Mammary epithelial cell (primary cell): ENCODE measurements around the gene ING2.

Experiments used
- EZH2 ChIP-seq: IDR thresholded peaks from 2 replicates; pipeline ENCODE4 v1.6.1; 2012; ENCODE audit warnings: low read length, inconsistent platforms, borderline replicate concordance
- TF ChIP-seq, protein P1 (sequence below), 2 donors: IDR thresholded peaks in 1 of 2; conservative IDR thresholded peaks in 1 of 2; 2 replicates each; pipeline ENCODE4 v1.5.1; 2011 to 2012; ENCODE audit warnings: inconsistent platforms in 2 of 2, low read length in 2 of 2, mild to moderate bottlenecking in 2 of 2, control low read depth in 1 of 2, low read depth in 1 of 2; ENCODE audit not compliant: insufficient read depth in 1 of 2; ENCODE audit errors: extremely low read depth in 1 of 2

DNA sequence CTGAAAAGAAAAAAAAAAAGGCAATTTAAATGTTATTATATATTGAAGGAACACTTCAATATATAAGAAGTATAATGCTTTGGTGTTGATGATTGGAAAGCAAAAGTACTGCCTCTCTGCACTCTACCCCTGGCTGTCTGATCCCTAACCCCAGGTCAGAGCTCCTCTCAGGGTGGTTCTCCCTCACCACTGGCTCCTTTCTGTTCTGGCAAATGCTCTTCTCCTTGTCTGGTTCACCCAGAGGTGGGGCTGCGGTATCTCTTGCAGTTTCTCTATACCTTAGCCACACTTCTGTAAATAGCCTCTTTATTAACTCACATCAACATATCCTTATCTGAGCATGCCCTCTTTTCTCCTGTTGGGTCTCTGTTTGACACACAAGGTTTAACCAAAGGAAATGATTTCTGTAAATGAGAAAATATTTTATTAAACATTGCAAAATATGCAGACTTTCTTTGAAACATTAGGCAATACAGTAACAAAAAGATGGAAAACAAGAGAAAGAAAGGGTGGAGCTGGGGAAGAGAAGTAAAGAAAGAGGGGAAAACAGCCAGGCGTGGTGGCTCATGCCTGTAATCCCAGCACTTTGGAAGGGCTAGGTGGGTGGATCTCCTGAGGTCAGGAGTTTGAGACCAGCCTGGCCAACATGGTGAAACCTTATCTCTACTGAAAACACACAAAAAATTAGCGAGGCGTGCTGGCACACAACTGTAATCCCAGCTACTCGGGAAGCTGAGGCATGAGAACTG, 45.7 kb downstream of the ING2 start:
- TF ChIP-seq, protein P1, sequence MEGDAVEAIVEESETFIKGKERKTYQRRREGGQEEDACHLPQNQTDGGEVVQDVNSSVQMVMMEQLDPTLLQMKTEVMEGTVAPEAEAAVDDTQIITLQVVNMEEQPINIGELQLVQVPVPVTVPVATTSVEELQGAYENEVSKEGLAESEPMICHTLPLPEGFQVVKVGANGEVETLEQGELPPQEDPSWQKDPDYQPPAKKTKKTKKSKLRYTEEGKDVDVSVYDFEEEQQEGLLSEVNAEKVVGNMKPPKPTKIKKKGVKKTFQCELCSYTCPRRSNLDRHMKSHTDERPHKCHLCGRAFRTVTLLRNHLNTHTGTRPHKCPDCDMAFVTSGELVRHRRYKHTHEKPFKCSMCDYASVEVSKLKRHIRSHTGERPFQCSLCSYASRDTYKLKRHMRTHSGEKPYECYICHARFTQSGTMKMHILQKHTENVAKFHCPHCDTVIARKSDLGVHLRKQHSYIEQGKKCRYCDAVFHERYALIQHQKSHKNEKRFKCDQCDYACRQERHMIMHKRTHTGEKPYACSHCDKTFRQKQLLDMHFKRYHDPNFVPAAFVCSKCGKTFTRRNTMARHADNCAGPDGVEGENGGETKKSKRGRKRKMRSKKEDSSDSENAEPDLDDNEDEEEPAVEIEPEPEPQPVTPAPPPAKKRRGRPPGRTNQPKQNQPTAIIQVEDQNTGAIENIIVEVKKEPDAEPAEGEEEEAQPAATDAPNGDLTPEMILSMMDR (conservative IDR thresholded peaks at IDR 0.05 in 1 of 2, IDR thresholded peaks at IDR 0.05 in 1 of 2; ENCODE audit: extremely low read depth in 1 of 2, insufficient read depth in 1 of 2, low read depth in 1 of 2, low read length in 2 of 2), result no peak
- no peak for TF ChIP-seq EZH2
